OCI-M2 (cell line): ENCODE measurements around the gene PDCD1.
"Not testable (repeated sequence)": the region's sequence is repeated elsewhere in the genome, so short reads cannot be mapped to it uniquely, and the experiment has no call there.

Experiments used
- DNase-seq: peaks from one replicate; lab custom pipeline; 2025; ENCODE audit not compliant: unreplicated experiment; lab: John Stamatoyannopoulos, UW

PDCD1 gene

DNA sequence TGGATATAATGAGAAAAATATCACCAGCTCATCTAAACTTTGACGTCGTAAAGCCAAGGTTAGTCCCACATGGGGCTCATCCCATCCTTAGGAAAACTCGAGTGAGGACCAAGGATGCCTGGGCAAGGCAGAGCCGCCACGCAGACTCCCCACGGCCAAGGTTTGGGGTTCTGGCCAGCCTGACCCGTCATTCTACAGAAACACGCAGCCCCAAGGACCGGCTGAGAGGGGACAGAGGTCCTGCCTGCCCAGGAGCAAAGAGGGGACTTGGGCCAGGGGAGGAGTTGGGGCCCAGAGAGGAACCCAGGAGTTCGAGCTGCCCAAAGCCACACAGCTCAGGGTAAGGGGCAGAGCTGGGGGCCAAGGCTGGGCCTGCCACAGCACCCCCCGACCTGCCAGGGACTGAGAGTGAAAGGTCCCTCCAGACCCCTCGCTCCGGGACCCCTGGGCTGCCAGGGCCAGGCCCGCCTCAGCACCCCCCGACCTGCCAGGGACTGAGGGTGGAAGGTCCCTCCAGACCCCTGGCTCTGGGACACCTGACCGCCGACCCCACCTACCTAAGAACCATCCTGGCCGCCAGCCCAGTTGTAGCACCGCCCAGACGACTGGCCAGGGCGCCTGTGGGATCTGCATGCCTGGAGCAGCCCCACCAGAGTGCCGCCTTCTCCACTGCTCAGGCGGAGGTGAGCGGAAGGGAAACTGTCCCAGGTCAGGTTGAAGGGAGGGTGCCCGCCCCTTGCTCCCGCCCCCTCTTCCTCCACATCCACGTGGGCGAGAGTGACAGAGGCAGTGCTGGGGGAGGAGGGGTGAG lies at the start of gene PDCD1:
Gene PDCD1, minus strand, starts transcription at position 689 of the 811 bp plus-strand sequence. Its CDS starts 56 bp downstream, at position 633.
- no peak for DNase-seq

DNA sequence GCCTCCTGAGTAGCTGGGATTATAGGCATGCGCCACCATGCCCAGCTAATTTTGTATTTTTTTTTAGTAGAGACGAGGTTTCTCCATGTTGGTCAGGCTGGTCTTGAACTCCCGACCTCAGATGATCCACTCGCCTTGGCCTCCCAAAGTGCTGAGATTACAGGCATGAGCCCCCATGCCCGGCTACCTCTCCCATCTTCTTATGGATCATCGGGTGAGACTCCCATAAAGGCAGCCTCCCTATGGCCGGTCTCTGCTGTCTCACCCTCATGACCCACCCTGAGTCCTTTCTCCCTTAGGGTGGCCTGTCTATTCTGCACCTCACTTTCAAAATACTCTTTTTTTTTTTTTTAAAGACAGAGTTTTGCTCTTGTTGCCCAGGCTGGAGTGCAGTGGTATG lies 49.1 kb upstream of the PDCD1 start:
- DNase-seq: not testable (repeated sequence)

DNA sequence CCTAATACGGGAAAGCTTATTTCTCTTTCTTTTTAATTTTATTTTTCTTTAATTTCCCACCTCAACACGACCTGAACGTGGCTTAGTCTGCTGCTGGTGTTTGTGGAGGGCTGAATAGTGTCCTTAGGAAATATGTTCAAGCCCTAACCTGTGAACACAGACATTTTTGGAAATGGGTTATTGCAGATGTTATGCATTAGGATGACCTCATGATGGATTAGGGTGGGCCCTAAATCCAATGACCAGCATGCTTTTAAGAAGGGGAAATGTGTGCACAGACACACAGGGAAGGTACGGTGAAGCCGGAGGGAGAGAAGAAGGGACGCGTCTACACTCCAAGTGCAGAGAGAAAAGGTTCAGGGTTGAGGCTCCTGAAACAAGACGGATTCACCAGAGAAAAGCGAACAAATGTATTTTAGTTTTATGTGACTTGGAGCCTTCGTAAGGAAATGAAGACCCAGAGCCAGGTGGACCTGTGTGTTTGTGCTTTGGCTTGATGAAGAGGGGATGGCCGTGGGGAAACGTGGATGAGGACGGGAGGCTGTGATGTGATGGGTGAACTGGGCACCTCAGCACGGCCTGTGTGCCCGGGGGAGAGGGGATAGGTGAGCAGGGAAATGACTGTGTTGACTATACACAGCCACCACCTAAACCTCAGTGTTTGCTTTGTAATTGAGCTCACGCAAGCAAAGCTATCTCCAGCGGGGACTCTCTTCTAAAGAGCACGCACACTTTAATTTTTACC lies 48.3 kb upstream of the PDCD1 start:
- DNase-seq: no peak

DNA sequence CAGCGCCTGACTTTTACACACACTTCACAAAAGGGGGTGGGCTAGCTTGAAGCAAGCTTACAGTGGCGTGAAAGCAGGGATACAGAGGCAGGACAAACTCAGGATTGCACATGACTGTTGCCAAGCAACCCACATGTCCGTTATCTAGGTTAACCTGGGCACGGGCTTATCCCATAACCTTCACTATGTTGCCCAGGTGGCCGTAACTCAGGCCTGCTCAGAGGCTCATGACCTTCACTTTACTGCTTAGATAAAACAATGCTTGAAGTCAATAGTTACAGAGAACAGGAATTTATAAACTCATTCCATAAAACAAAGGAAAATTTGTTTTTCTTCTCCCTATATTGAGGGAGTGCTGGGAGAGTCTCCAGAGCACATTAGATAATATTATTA lies 47.7 kb upstream of the PDCD1 start:
- not testable (repeated sequence) for DNase-seq

DNA sequence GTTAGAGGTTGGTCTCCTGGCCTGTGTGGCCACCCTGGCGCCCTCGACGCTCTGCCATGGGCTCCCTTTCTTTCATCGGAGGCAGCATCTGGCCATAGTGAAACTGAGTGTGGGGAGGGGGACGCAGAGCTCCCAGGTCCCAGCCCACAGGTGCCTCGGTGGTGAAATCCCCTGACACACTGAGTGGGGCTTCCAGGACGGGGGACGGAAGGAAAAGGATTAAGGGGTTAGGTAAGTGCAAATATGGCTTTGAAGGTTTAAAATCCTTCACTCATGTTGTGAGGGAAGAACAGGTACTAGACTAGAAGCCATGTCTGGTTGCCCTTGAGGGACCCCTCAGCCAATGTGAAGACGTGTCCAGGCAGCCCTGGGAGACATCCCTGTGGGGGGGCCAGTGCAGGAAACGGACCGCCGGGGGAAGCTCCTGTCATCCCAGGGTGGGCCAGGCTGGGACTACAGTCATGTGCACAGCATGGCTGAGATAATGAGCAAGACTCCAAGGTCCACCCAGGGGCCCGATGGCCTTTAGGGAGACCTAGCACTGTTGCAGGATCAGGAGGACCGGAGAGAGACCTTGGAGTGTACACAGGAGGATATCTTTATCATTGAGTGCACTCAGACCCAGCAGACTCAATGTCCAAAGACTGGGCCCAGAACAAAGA lies 47.2 kb upstream of the PDCD1 start:
- no peak for DNase-seq

DNA sequence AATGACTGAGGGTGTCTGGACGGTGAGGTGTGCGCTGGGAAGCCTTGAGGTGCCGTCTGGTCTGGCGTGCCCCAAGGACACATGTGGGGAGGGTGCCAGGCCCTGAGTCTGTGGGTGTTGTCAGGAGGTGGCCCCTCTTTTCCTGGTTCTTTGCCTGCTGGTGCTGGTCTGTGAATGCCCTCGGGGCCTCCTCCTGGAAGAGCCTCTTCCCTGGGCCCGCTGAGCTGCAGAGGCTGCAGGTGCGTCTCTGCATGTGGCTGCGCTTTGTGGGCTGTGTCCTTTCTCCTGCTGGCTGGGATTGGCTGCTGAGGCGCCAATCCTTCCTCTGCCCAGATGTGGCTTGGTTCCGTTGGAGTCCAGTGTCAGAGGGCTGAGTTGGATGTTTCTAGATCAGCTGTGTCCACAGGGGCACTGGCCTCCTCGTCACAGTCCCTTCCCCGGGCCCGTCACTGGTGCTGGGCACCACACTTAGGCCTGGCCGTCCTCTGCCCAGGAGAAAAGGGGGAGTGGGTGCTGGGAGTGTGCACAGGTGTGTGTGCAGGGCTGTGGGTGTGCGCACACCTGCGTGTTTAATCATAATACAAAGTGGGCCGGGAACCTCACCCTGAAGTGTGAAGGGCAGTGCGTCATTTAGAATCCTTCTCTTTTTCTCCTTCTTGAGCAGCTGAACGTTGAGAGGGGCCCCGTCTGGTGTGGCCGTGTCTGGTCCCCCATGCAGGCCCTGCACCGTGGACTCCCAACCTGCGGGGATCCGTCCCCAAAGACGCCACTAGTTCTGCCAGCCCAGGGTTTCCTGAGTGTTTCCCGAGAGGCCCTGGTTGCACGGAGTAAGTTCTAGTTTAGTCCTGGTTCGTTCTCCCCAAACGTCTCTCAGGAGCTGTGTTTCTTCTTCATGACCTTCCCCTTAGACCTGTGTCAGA lies 46.4 kb upstream of the PDCD1 start:
- DNase-seq: no peak

DNA sequence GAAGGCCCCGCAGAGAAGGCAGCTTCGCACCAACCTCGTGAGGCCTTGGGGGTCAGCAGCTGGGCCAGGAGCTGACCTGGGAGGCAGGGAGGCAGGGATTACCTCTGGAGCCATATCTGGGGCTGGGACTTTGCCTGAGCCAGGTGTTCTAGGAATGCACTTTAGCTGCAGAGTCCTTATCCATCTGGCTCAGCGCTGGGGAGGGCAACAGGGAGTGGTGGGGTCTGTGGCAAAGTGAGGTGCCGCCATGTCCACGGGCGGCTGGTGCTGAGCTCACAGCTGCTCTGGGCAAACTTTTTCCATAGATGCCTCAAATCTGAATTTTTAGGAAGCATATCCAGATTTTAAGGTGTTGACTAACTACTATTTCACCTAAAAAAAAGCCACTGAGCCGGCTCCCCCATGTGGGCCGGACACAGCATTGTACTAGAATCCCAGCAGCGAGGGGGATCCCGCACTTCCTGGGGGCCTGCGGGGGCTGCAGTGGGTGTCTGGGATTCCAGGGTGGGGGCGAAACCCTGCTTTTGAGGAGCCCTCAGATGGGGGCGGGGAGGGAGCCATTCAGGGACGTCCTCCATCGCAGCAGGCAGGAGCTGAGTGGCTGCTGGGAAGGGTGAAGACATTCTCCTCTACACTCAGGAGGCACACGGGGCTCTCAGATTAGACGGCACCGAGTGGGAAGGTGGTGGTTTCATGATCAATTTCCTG lies 45.5 kb upstream of the PDCD1 start:
- no peak for DNase-seq

DNA sequence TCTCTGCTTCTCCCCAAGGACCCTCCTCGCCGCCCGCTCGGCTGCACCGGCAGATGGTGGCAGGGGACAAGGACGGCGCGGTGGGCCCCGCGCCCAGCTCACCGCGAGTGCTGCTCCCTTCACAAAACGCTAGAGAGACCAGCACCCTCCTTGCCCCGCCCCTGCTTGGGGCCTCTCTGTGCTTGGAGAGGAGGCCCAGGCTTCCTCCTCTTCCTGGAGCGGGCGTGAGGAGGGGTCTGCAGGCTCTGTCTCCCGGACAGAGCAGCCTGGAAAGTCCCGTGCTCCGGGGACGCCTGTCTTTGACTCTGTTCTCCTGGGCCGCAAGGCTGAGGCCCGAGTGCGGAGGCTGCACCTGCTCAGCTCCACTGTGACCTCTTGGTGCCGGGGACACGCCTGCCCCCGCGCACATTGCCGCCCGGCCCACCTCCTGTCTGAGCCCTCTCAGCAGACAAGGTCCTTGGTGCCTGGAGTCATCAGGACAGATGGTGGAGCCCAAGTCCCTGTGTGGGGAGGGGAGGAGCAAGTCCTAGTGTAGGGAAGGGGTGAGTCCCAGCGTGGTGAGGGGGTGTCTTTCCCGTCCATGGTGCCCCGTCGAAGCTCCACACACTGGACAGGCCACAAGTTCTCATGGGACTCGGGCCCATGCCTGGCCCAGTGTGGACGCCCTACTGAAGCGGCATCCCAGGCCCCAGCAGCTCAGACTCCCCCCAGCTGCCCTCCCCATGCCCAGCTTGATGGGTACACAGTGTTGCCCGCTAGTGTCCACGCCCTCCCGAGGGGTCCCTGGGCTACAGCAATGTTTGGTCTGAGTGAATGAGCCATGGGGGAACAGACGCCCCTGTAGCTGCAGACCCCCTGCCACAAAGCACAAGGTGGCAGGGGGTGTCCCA lies 44.7 kb upstream of the PDCD1 start:
- DNase-seq: no peak

DNA sequence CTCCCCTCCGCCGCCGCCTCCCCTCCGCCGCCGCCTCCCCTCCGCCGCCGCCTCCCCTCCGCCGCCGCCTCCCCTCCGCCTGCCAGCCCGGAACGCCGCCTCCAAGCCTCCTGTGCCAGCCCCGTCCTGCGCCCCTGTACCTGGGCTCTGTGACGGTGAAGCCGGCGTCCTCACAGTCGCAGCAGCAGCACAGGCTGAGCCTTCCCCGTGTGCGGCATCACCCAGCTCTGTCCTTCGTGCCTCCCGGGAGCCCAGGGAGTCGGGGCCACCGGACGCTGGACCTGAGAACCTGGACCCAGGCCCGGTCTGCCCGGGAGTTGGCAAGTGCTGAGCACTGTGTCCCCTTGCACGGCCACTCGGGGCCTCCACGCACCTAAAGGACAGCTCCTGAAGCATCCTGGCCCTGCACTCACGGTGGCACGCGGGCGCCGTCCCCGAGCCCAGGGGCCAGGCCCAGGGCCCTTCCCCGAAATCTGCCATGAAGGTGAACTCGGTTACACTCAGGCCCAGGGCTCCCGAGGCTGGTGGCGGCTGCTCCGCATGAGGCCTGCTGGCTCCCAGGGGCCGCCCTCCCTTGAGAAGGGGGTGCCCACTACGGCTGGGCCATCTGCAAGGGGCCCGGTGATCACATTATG lies 43.8 kb upstream of the PDCD1 start:
- DNase-seq: no peak

DNA sequence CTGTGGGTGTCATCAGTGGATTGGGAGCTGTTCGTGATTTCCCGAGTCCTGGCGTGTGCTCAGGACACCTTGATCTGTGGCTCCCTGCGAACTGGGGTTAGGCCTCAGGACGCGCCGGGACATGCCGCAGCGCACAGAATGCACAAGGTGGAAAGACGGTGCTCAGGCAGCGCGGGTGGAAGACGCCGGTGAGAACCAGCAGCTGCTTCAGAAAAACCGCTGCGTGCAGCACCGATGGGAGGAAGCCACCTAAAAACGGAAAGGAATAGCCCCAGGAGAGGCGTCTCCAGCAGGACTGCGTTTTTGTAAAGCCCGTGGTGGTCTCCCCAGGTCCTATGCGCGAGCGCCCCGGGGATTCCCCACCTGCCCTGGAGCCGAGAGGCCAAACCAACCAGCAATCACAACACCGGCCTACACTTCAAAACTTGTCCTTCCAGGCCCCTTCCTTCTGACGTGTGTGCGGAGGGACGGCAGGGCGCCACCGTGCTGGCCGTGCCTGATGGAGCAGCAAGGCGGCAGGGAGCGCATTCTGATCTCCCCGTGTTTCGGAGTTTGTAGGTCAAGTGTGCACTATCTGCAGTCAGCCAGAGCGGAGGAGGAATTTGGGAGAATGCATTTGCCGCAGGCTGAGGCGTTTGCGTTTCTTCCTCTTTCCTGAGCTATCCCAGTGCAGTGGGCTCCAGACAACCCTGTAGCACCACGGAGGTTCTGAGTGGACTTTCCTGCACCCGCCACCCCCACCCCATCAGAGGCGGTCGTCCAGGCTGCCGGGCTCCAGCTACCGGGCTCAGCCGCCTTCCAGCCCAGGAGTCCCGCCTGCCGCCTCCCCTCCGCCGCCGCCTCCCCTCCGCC lies 43.0 kb upstream of the PDCD1 start:
- DNase-seq: no peak

DNA sequence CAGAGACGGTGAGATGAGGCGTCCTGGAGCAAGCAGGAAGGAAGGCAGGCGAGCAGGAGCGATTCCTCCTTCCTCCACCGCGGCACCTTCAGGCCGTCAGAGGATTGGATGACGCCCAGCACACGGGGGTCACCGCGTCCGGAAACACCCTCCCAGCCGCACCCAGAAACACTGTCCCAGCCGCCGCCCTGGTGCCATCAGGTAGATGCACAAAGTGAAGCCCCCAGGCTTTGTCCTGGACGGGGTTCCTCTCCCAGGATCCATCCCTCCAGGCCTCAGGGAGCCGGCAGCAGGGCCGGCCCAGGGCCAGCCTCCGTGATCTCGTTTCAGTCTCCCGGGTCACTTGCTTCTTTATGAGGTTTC lies 42.3 kb upstream of the PDCD1 start:
- DNase-seq: no peak

DNA sequence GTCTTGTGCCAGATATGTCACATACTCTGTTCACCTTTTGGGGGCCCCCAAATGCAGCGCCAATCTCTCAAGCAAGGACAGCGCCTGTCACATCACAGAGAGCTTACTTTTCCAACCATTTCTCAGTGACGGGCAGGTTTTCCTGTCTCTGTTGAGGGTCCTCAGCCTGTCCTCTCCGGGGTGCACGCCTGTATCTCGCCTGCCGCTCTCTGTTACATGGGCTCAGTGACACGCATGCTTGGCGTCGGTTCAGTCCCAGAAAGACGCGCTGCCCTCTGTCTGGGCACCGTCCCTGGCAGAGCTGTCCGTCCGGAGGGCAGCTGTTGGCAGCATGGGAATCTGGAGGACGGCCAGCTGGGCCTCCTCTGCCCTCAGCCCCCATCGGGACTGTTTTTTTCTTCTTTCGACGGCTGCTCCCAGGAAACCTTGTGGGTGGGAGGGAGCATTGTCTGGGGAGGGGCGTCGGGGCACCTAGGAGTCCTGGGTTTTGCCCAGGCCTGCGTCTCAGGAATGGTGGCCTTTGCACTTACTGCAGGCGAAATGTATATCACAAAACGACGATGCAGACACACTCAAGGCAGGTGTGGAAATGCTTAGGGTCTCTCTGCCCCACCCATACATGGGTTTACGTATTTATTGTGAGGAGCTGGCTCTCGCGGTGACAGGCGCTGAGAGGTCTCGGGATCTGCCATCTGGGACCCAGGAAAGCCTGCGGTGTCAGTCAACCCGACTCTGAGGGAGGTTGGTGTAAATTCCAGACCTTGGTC lies 41.7 kb upstream of the PDCD1 start:
- DNase-seq: no peak

DNA sequence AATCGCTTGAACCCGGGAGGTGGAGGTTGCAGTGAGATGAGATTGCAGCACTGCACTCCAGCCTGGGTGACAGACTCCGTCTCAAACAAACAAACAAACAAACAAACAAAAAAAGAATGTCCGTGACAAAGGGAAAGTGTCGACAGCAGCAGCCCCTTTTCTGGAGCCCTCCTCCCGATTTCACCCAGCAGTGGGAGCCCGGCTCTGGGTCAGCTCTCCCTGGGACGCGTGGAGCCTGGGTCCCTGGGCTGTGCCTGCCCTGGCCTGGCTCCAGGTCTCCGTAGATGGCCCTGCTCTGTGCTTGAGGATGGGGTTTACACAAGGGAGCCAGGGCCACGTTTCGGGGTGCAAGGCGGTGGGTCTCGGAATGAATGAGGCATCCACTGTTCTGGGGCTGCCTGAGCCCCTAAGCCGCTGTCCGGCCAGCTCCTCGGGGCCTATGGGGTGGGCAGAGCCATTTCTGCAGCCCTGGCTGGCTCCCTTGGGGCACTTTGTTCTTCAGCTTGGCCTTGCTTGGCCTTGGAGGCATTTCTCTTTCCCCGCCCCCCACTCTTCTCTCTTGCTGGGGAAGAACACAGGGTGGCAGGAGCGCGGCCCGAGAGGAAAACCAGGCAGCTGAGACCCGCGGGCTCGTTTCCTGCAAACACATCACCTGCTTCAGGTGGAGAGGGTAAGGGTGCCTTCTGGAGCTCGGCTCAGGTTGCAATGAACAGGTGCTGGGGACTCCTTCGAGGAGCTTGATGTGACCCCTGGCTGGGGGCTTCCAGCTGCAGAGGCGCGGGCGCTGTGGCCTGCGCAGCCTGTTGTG lies 40.0 kb upstream of the PDCD1 start:
- no peak for DNase-seq

DNA sequence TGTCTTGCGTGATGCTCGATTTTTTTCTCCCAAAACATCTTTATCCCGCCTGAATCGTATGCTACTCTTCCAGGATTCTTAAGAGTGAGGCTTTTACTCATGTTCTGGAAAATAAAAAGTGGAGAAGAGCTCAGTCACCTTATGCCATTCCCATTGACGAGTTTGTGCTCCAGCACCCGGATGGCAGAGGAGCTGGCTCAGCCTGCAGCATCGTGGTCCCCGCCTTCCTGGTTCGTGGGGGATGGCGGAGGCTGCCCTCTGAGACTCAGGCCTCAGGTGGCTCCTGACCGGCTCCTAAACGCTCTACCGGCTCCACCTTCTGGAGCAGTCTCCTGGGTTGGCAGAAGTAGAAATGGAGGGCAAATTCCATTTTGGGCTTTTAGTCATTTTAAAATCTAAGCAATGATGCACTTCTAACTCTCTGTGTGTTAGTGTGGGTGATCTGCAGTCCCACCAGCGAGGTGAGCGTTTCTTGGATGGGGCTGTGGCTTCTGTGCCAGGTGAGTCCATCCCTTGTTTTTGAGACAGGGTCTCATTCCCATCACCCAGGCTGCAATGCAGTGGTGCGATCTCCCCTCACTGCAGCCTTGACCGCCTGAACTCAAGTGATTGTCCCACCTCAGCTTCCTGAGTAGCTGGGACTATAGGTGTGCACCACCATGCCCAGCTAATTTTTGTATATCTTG lies 38.7 kb upstream of the PDCD1 start:
- DNase-seq: no peak

DNA sequence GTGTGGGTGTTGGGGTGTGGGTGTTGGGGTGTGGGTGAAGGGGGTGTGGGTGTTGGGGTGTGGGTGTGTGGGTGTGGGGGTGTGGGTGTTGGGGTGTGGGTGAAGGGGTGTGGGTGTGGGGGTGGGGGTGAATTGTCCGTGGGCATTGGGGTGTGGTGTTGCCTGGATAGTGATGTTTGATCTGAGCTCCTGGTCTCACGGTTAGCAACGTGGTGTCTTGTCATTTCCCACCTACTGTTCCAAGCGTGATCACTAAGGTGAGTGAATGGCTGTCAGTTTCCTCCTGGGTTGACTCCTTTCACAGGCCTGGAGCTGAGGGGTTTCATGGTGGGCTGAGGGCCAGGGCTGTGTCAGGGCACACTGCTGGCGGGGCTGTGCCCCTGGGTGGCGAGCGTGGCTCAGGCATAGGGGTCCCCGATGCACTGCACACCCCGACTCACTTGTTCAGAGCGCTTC lies 38.1 kb upstream of the PDCD1 start:
- no peak for DNase-seq
